Central memory CD8-positive, alpha-beta T cell (primary cell): Measurements from ENCODE around the gene INSRR.

Source experiments
- ATAC-seq: fragments of 150-1000 bp; cut with Tn5 transposase; replicated peaks from 2 replicates; pipeline ENCODE4 v1.10.0; 2022; ENCODE audit warnings: mild to moderate bottlenecking, moderate FRiP score, moderate number of reproducible peaks; ENCODE audit not compliant: poor library complexity, severe bottlenecking; ENCODE audit errors: extremely low read depth
- DNase-seq, 2 donors: peaks; one replicate each; pipeline ENCODE4 v3.0.0; 2021; ENCODE audit warnings: low spot score in 2 of 2
- H3K27ac Mint-ChIP-seq: one replicate; pipeline ENCODE4 v1.8.0; 2022; ENCODE audit warnings: low read depth, mild to moderate bottlenecking, moderate library complexity, mixed read lengths
- H3K27me3 Mint-ChIP-seq: one replicate; pipeline ENCODE4 v1.8.0; 2022; ENCODE audit warnings: mixed read lengths
- H3K36me3 Mint-ChIP-seq: one replicate; pipeline ENCODE4 v1.8.0; 2022; ENCODE audit warnings: mild to moderate bottlenecking, moderate library complexity, mixed read lengths; ENCODE audit not compliant: insufficient read depth
- H3K4me1 Mint-ChIP-seq: one replicate; pipeline ENCODE4 v1.8.0; 2022; ENCODE audit warnings: mixed read lengths
- H3K4me3 Mint-ChIP-seq: one replicate; pipeline ENCODE4 v1.8.0; 2022; ENCODE audit warnings: mild to moderate bottlenecking, moderate library complexity, mixed read lengths
- H3K9me3 Mint-ChIP-seq: one replicate; pipeline ENCODE4 v1.8.0; 2022; ENCODE audit warnings: mixed read lengths

Gene INSRR

GRCh38 chr1:156839426-156840109, 19.3 kb downstream of the INSRR start:
- H3K36me3 Mint-ChIP-seq = peaks cover 4% of the 10 kb centered on the region
- H3K9me3 Mint-ChIP-seq = no peaks in the 10 kb centered on the region
- no peak for DNase-seq
- no peak for ATAC-seq
- no peak overlapping the region for H3K4me3 Mint-ChIP-seq
- H3K27me3 Mint-ChIP-seq = peaks cover 58% of the 10 kb centered on the region
- no peak overlapping the region for H3K27ac Mint-ChIP-seq
- peaks cover 24% of the 10 kb centered on the region for H3K4me1 Mint-ChIP-seq

GRCh38 chr1:156838972-156839371, 19.9 kb downstream of the INSRR start:
- Mint-ChIP-seq H3K4me1 (peaks cover 23% of the 10 kb centered on the region), H3K9me3 (no peaks in the 10 kb centered on the region), H3K4me3 (no peak overlapping the region), H3K27ac (peak overlapping the region; percentile 71), H3K27me3 (peaks cover 52% of the 10 kb centered on the region), H3K36me3 (peaks cover 4% of the 10 kb centered on the region)
- DNase-seq = peak in 1 of 2 donors; percentile 34
- ATAC-seq = peak; percentile 43

GRCh38 chr1:156836892-156837291, 22.0 kb downstream of the INSRR start:
- peaks cover 32% of the 10 kb centered on the region for H3K27me3 Mint-ChIP-seq
- no peaks in the 10 kb centered on the region for H3K9me3 Mint-ChIP-seq
- H3K4me1 Mint-ChIP-seq = peaks cover 31% of the 10 kb centered on the region
- no peak for ATAC-seq
- no peak for DNase-seq
- no peak overlapping the region for H3K27ac Mint-ChIP-seq
- no peak overlapping the region for H3K4me3 Mint-ChIP-seq
- peaks cover 4% of the 10 kb centered on the region for H3K36me3 Mint-ChIP-seq

GRCh38 chr1:156836041-156836654, 22.8 kb downstream of the INSRR start:
- H3K36me3 Mint-ChIP-seq = peaks cover 4% of the 10 kb centered on the region
- no peak overlapping the region for H3K4me3 Mint-ChIP-seq
- ATAC-seq (peak; percentile 65), DNase-seq (no peak)
- peaks cover 29% of the 10 kb centered on the region for H3K27me3 Mint-ChIP-seq
- peaks cover 31% of the 10 kb centered on the region for H3K4me1 Mint-ChIP-seq
- peak overlapping the region; percentile 96 for H3K27ac Mint-ChIP-seq
- no peaks in the 10 kb centered on the region for H3K9me3 Mint-ChIP-seq

GRCh38 chr1:156834322-156834721, 24.6 kb downstream of the INSRR start:
- Mint-ChIP-seq H3K4me1 (peaks cover 31% of the 10 kb centered on the region), H3K27me3 (peaks cover 15% of the 10 kb centered on the region), H3K27ac (no peak overlapping the region), H3K9me3 (no peaks in the 10 kb centered on the region), H3K36me3 (no peaks in the 10 kb centered on the region), H3K4me3 (no peak overlapping the region)
- no peak for ATAC-seq
- DNase-seq = no peak

GRCh38 chr1:156833603-156834002, 25.3 kb downstream of the INSRR start:
- H3K27me3 Mint-ChIP-seq = peaks cover 9% of the 10 kb centered on the region

GRCh38 chr1:156832434-156832833, 26.5 kb downstream of the INSRR start:
- no peaks in the 10 kb centered on the region for H3K9me3 Mint-ChIP-seq
- no peaks in the 10 kb centered on the region for H3K36me3 Mint-ChIP-seq
- ATAC-seq = no peak
- peaks cover 7% of the 10 kb centered on the region for H3K27me3 Mint-ChIP-seq
- peaks cover 24% of the 10 kb centered on the region for H3K4me1 Mint-ChIP-seq
- H3K4me3 Mint-ChIP-seq = no peak overlapping the region
- H3K27ac Mint-ChIP-seq = no peak overlapping the region
- no peak for DNase-seq

More at GRCh38 chr1:156833603-156834002, 25.3 kb downstream of the INSRR start:
- no peak for DNase-seq
- H3K27ac Mint-ChIP-seq = no peak overlapping the region
- peaks cover 25% of the 10 kb centered on the region for H3K4me1 Mint-ChIP-seq
- ATAC-seq = peak; percentile 55
- no peaks in the 10 kb centered on the region for H3K9me3 Mint-ChIP-seq
- H3K4me3 Mint-ChIP-seq = no peak overlapping the region
- H3K36me3 Mint-ChIP-seq = no peaks in the 10 kb centered on the region

GRCh38 chr1:156828400-156829124, 30.4 kb downstream of the INSRR start:
- H3K27me3 Mint-ChIP-seq = peaks cover 7% of the 10 kb centered on the region

GRCh38 chr1:156826630-156827029, 32.3 kb downstream of the INSRR start:
- no peak for ATAC-seq
- Mint-ChIP-seq H3K4me1 (no peaks in the 10 kb centered on the region), H3K36me3 (no peaks in the 10 kb centered on the region), H3K9me3 (no peaks in the 10 kb centered on the region), H3K4me3 (no peak overlapping the region), H3K27me3 (peaks cover 7% of the 10 kb centered on the region), H3K27ac (no peak overlapping the region)
- no peak for DNase-seq

More at GRCh38 chr1:156828400-156829124, 30.4 kb downstream of the INSRR start:
- no peak for ATAC-seq
- H3K9me3 Mint-ChIP-seq = no peaks in the 10 kb centered on the region
- no peak overlapping the region for H3K27ac Mint-ChIP-seq
- H3K36me3 Mint-ChIP-seq = no peaks in the 10 kb centered on the region
- H3K4me1 Mint-ChIP-seq = peaks cover 6% of the 10 kb centered on the region
- no peak for DNase-seq
- no peak overlapping the region for H3K4me3 Mint-ChIP-seq

GRCh38 chr1:156823210-156823790, 35.6 kb downstream of the INSRR start:
- H3K27me3 Mint-ChIP-seq = no peaks in the 10 kb centered on the region
- H3K4me1 Mint-ChIP-seq = no peaks in the 10 kb centered on the region
- DNase-seq = no peak
- H3K27ac Mint-ChIP-seq = no peak overlapping the region
- H3K9me3 Mint-ChIP-seq = no peaks in the 10 kb centered on the region
- H3K4me3 Mint-ChIP-seq = no peak overlapping the region
- no peaks in the 10 kb centered on the region for H3K36me3 Mint-ChIP-seq
- ATAC-seq = no peak

- DNase-seq (no peak), ATAC-seq (no peak)
- H3K36me3 Mint-ChIP-seq = peaks cover 2% of the 10 kb centered on the region
- H3K4me1 Mint-ChIP-seq = no peaks in the 10 kb centered on the region
- H3K27ac Mint-ChIP-seq = no peak overlapping the region
- no peaks in the 10 kb centered on the region for H3K9me3 Mint-ChIP-seq
- H3K27me3 Mint-ChIP-seq = no peaks in the 10 kb centered on the region
- H3K4me3 Mint-ChIP-seq = no peak overlapping the region
These were observed 36.2 kb downstream of the INSRR start for GRCh38 chr1:156822680-156823079.

- H3K27me3 Mint-ChIP-seq = no peaks in the 10 kb centered on the region
- H3K9me3 Mint-ChIP-seq = no peaks in the 10 kb centered on the region
- peaks cover 9% of the 10 kb centered on the region for H3K36me3 Mint-ChIP-seq
- H3K4me1 Mint-ChIP-seq = peaks cover 4% of the 10 kb centered on the region
- no peak overlapping the region for H3K4me3 Mint-ChIP-seq
- H3K27ac Mint-ChIP-seq = peak overlapping the region; percentile 0
- ATAC-seq = peak; percentile 51
- DNase-seq = no peak
These were observed 37.1 kb downstream of the INSRR start for GRCh38 chr1:156821801-156822200.
